HG03108 (cell line): ENCODE data around the gene GCN1.

Source experiments
- ATAC-seq: cut with Tn5 transposase; IDR thresholded peaks from one replicate; pipeline ENCODE4 v1.9.1; 2021; ENCODE audit warnings: moderate library complexity; ENCODE audit not compliant: unreplicated experiment

Gene GCN1

GRCh38 chr12:120183211-120183631 is 11.3 kb downstream of the GCN1 start:
- no peak for ATAC-seq

- no peak for ATAC-seq
Measured at GRCh38 chr12:120181991-120182631, 12.4 kb downstream of the GCN1 start.

GRCh38 chr12:120180975-120181374 is 13.5 kb downstream of the GCN1 start:
- no peak for ATAC-seq

GRCh38 chr12:120175537-120175936 is 19.0 kb downstream of the GCN1 start:
- ATAC-seq = no peak

- no peak for ATAC-seq
Measured at GRCh38 chr12:120175062-120175461, 19.5 kb downstream of the GCN1 start.

GRCh38 chr12:120172053-120172452 is 22.5 kb downstream of the GCN1 start:
- no peak for ATAC-seq

- no peak for ATAC-seq
Measured at GRCh38 chr12:120170631-120171030, 23.9 kb downstream of the GCN1 start.

- no peak for ATAC-seq
Measured at GRCh38 chr12:120169946-120170345, 24.6 kb downstream of the GCN1 start.

- no peak for ATAC-seq
Measured at GRCh38 chr12:120168337-120168736, 26.2 kb downstream of the GCN1 start.

- ATAC-seq = no peak
Measured at GRCh38 chr12:120167529-120168095, 26.9 kb downstream of the GCN1 start.

- no peak for ATAC-seq
Measured at GRCh38 chr12:120164293-120164692, 30.2 kb downstream of the GCN1 start.

- ATAC-seq = no peak
Measured at GRCh38 chr12:120162763-120163162, 31.8 kb downstream of the GCN1 start.

- ATAC-seq = no peak
Measured at GRCh38 chr12:120161852-120162251, 32.7 kb downstream of the GCN1 start.

GRCh38 chr12:120159509-120160237 is 34.8 kb downstream of the GCN1 start:
- ATAC-seq = no peak

GRCh38 chr12:120158351-120158750 is 36.2 kb downstream of the GCN1 start:
- no peak for ATAC-seq

GRCh38 chr12:120157678-120158077 is 36.8 kb downstream of the GCN1 start:
- no peak for ATAC-seq

GRCh38 chr12:120156315-120157259 is 37.9 kb downstream of the GCN1 start:
- ATAC-seq = no peak

GRCh38 chr12:120155072-120155471 is 39.4 kb downstream of the GCN1 start:
- no peak for ATAC-seq

- ATAC-seq = no peak
Measured at GRCh38 chr12:120150919-120151525, 43.5 kb downstream of the GCN1 start.

GRCh38 chr12:120148011-120148410 is 46.5 kb downstream of the GCN1 start:
- no peak for ATAC-seq

- ATAC-seq = no peak
Measured at GRCh38 chr12:120145164-120145563, 49.4 kb downstream of the GCN1 start.
